ENCODE results near the gene IZUMO4.

The IZUMO4 gene

DNA sequence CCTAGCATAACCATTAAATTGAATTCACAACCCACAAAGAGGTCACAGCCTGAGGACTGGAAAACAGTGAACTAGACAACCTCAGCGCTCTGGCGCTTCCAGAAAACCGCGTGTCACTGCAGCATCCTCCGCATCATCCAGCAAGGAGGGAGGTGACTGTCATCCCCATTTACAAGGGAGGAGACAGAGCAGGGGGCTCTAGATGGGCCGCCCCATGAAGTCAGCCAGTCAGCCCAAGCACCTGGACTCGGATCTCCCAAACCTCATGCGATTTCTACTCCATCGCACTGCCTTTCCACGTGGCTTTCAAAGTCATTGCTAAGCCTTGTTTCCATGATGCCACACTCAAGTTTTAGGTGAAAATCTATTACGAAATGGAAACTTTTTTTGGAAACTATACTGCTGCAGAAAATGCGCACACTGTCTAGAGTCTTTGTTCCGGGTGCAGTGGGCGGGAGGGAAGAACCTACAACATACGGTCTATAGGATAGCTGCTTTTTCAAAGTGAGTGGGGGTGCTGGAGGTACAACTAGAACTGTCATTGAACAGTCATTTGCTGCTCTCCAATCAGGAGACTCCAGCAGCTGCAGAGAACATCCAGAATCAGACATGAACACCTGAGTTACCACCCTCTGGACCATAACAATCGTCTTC lies 51.9 kb downstream of the IZUMO4 start:
- no peak for DNase-seq (ENCODE audit: low read depth in 2 of 2)
